Non-pigmented ciliary epithelial cell (primary cell): ENCODE measurements around the gene SNCA.

Experiments
- DNase-seq: peaks from one replicate; pipeline ENCODE4 v3.0.0-alpha.2; 2010; ENCODE audit warnings: low read depth

The SNCA gene

DNA sequence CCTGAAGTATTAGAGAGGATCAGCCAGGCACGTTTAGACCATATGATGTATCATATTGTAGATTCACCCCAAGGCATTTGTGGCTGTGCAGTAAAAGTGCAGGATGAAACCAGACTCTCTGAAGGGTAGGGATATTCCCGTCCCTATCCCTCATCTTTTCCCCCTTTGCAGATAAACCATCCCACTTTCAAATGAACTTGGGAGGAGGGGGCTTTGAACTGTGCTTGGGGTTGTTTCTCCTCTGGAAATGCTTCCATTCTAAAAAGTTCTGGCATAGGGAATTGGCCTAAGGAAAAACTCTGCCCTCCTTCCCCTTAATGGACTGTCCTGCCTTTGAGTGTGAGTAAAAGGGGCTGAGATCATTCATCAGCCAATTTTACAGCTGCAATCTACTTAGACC, 23.8 kb downstream of the SNCA start:
- no peak for DNase-seq

DNA sequence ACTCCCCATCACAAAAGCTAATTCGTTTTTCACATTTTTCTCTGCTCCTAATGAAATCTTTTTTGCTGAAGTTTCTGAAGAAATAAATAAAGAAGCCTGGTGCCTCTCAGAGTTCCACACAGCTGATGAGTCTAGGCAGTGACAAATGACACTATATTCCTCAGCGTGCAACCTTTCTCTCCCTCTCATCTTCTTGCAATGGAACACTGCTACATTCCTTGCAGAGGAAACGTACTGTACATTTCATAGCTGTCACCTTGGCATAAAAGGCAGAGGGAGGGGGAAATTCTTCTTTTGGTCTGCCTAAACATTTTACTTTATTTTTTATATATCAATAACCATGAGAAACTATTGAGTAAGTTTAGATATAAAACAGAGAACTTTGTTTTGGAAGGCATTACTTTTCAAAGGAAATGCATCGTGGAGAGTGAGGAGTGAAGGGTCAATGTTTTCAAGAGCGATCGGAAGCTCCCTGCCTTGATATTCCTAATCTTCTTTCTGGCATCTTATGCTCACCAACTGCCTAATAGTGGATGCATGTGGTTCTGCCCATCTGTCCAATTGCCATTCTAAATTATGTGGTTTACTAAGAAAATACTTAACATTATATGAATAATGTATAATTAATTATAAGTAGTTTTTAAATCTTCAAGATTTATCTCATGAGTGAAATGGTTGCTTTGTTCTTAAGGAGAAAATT, 29.4 kb downstream of the SNCA start:
- DNase-seq, result no peak

DNA sequence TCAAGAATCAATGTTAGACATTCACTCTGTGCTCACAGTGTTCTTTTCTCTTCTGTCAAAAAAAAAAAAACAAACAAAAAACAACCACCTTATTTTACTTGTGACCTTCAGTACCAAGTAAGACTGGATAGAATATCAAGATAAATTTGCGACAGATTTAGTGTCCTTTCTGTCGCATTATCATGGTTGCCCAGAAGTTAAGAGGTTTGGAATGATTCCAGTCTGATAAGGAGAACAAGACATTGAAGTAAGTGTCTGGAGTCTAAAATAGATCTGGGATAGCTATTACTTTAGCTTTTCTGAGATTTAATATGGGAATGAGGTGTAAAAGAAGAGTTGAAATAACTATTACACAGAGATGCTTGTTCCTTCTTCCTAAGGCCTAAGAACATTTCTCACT, 31.7 kb downstream of the SNCA start:
- no peak for DNase-seq

DNA sequence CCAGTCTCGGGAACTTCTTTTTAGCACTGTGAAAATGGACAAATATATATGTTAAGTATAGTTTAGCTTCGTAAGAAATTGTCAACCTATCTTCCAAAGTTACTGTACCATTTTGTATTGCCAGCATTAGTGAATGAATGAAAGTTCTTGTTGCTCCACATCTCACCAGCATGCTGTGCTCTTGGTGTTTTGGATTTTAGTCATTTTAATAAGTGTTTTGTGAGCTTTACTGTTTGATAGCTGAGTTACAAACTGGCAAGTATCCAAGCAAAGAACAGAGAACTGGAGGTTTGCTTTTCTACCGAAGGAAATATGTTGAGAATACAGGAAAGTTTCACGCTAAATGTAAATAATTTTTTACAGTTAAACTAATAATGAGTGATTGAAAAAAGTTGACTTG, 33.0 kb downstream of the SNCA start:
- DNase-seq, result no peak

DNA sequence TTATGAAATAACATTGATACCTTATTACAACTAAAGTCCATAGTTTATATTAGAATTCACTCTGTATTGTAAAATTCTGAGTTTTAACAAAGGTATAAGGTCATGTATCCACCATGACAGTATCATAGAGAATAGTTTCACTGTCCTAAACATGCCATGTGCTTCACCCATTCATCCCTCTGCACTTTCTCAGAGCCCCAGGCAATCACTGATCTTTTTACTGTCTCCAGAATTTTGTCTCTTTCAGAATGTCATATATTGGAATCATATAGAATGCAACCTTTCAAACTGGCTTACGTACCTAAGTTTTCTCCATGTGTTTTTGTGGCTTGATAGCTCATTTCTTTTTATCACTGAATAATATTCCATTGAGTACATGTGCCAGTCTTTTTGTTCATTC, 33.9 kb downstream of the SNCA start:
- no peak for DNase-seq

DNA sequence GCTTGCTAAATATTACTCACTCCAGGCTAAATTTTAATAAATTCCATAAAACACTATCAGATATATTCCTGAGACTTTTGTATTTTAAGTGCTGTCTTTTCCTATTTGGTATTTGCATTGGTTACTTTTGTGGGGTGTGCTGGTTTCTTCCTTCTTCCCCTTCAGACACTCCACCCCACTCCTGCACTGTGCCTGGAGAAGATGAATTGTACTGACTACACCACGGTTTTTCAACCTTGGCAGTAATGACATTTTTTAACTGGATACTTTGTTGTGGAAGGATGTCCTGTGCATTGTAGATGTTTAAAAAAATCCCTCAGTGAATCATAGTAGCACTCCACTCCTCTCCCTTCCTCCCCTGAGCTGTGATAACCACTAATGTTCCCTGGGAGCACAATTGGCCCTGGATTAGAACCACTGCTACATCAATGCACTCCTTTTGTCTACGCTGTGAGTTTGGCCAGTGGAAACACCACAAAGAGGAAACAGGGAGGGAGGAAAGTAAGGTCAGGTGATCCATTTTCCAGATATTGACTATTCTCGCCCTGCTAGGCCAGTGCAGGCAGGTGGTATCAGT, 36.3 kb downstream of the SNCA start:
- DNase-seq, result peak; percentile 34

DNA sequence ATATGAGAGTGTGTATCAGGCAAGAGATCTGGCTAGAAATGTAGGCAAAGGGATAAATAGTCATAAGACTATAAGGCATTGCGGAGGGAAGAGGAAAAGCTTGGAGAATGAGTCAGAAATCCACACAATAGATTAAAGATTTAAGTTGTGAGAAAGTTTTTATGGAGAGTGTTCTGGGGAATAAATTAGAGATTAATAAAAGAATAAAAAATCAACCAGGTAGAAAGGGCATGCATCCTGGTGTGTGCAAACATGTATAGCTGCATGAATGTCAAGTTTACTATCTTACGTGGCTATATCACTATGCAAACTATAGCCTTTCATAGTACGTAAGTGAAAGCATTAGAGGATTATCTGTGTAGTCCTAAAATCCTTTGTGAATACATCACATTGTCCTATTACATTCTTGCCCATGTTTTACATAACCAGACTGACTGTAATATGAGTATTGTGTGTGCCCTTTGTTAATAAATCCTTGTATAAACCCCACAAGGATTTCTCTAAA, 36.9 kb downstream of the SNCA start:
- DNase-seq, result peak; percentile 63

DNA sequence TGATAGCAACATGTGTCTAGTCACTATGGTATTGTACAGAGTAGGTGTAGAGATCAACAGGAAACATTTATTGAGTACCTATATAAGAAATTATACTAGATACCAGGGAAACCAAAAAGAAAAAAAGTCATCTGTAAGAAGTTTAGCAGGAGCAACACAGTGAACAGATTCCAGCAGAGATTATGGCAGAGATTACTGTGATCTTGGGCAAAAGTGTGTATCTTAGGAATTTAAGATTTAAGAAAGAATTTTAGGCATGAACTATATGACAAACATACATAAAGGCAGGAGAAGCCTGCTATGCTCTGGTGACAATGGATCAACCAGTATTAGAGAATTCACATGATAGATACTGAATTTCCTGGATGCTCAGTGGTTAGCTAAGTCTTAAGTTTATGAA, 37.9 kb downstream of the SNCA start:
- DNase-seq, result no peak

DNA sequence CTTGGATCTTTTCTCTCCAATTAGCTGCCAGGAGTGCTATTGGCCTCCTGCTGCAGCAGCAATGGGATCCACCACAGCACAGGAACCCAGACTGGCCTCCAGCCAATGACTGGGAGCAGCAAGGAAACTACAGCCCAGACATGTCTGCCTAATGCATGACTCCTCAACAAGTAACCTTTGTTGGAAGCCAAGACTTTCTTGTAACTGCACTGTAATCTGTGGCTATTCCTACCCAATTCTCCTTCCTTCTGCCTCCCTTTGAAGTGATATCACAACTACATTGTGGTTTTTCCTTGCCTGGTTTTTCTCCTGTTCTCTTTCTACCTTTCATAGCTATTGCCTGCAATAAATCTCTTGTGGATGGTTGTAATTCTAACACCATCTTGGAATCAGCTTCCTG, 39.8 kb downstream of the SNCA start:
- peak; percentile 50 for DNase-seq

DNA sequence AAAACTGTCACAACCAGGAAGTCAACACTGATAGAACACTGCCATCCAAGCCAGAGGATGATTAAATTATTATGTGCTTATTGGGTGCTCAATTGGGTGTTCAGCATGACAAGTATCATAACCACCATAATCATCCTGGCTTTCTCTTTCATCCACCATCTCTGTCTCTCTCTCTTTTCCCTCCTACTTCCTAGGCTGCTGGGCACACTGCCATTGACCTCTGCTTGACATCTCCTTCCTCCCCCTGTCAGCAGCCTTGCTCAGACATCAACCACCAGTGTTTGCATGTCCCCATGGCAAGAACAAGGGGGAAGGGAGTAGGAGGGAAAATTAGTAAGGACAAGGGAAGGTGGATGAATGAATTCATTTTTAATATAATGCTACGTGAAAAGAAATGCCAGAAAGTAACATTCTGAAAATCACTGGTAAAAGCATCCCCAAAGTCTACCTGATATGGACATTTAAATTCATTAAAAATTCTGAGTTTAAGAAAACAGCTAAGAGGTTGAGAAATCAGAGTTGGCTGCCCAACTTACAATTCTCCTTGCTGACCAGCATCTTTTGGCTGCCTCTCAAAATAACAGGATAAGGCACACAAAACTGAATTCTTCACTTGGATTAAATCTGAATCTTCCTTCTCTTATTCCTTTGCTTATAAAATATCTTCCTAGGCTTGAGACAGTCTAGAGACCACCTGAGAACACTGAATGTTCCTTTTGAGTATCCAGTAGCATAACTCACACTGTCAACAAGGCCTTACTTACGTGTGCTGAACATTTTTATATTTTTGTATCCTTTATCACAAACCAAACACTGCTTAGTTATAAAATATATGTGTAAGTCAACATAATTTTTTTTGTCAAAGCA, 48.5 kb downstream of the SNCA start:
- no peak for DNase-seq

DNA sequence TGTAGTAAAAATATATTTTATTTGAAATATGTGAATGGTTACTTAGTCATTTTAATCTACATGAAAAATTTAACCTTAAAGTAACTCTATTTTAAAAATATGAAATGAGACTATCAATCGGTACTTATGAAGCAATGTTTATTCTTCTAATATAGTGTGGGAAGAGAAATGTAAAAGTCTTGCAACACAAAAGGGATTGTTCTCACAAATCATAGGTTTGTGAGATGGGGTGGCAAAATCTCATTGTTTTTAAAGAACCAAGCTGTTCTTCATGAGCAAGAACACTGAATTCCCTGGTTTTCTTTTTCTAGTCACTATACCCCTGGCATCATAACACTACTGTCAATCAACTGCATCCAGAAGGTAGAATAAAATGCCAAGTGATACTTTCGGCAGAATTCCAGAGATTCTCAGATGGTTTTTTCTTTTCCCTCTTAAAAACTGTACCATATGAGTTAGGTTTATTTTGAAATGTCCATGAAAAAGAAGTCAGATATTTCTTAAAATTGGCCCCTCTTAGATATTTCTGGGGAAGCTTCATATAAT, 52.2 kb downstream of the SNCA start:
- DNase-seq, result no peak

DNA sequence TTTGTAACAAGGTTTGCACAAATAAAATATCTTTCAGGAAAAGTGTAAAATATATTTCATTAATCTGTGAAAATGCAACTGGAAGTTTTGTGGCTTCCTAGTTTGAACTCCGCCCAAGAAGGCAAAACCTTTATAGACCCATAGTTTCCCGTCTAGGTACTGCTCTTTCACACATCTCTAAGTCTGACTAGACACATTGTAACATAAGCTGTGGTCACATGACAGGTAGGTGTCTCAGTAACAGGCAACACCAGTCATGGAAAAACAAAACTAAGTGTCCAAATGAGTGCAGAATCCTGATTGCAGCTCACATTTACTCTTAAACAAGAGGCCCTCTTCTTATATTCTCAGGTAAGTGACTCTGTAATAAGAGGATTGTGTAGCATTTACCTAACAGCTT, 55.6 kb downstream of the SNCA start:
- DNase-seq, result no peak

DNA sequence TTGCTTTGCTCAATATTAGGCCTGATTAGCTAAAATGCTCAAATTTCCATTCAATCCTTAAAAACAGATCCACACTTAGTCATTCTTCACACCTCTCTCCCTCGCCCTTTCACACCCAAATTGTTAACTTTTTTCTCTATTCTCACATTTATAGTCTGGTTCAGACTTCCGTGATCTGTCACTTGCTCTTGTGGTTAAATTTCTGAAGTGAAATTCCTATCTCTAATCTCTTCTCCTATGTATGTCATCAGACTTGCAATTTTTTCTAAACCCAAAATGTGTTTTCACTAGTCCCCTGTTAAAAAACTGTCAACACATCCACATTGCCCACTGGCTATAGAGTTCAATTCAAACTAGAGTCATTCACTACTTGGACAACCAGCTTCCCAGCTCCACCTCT, 63.2 kb downstream of the SNCA start:
- no peak for DNase-seq

DNA sequence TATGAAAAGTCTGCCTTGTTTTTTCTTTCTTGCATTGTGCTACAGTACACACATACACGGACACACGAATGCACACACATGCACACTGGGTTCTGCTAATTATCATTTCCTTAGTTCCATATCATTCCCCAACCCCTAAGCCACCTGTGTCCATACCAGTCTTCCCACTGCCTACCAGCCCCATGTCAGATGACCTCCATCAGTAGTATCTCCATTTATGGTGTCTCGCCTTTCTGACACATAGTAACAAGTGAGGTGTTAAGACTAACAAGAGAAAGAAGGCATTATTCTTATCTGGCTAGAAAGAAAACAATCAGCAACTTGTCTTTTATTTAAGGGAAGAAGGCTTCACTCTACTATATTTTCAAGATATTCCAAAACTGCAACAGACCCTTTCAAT, 67.1 kb downstream of the SNCA start:
- DNase-seq, result no peak

DNA sequence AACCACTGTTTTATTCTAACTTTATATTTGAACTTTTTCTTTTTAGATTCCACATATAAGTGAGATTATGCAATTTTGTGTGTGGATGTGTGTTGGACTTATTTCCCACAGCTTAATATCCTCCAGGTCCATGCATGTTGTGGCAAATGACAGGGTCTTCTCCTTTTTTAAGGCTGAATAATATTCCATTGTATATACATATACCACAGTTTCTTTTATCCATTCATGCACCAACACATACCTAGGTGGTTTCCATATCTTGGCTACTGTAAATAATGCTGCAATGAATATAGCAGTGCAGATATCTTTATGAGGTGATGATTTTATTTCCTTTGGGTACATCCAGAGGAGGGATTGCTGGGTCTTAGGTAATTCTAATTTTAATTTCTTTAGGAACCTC, 69.0 kb downstream of the SNCA start:
- no peak for DNase-seq

DNA sequence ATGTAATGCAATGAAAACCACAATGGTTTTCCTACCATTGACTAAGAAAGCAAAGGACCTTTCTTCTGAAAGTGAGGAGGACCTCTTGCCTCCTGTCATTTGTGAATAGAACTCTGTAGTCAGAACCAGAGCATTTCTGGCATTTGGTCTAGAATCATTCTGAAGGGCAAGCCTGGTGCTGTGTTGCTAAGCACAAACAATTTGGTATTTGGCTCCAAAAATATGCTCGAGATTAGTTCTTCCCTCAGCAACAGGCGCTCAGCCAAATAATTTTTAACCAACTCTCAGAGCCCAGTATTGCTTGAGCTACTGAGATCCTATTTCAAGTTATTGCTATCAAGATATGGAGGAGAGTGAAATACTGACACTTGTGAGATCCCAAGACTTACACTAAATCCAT, 71.0 kb downstream of the SNCA start:
- peak; percentile 65 for DNase-seq

DNA sequence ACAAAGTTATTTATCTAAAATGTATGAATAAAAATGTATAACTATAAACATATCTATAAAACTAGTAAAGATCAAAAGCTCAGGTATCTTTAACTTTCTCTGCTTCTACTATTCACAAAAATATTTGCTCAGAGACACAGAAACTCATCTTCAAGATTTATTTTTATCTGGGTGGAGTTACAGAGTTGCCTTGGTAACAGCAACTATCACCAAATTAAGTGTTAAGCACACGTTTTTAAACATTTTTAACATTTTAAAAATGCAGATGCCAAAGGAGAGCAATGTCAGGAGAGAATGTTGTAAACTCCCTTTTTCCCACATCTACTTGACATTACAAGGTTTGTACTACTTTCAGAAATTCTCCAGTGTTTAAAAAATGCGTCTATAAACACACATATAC, 71.4 kb downstream of the SNCA start:
- no peak for DNase-seq

DNA sequence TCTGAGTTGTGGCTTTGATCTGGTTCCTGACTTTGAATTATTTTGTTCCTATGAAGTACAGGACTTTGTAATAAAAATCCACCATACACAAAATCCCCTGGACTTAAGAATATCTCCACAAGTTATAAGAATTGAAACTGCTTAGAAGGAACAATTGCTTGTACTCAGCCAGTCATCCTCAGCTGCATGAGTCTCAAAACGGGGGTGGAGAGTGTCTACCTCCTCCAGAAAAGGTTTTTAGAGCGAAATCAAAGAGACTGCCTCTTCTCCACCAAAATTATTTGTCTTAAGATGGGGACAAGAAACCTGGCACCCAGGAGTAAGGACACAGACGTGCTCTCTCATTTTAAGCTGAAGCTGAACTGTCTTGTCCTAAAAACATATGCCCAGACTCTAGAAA, 74.7 kb downstream of the SNCA start:
- DNase-seq, result no peak

DNA sequence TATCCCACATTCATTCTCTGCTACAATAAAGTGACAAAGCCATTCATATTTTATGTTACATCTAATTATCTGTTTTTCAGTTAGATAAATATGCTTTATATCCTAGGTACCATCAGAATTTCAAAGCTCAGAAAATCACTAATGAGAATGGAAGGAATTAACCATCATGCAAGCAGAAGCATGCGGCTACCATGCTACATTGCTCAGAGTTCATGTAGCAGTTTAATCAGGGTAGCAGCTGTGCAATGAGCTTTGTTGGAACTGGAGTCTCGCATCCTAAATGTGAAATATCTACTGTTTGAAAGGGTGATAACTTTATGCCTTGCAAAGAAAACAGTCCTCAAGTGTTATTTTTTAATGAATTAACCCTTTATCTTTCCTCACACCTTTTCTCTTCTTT, 77.5 kb downstream of the SNCA start:
- DNase-seq, result no peak

DNA sequence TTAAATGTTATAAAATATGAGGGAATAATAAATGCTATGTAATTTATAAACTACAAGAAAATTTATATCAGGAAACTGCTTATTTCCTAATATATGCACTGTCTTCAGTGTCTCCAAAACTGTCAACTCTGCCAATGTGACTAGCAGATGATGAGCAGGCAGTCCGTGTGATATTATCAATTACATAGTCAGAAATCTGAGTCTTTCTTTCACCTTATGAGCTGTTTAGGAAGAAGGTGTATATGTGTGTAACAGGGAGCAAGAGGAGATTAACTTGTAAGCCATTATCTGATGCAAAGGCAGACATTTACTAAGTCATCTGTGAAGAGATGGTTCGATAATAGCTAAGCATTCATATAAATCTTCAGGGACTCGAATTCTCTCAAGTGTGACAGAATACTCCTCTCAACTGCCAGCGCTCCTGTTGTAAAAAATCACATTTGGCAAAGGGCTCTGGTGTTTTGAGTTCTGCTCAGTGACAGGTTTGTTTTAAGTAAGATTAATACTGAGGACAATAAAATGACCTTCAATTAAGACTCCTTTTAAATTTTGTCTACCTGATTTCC, 79.7 kb downstream of the SNCA start:
- no peak for DNase-seq

DNA sequence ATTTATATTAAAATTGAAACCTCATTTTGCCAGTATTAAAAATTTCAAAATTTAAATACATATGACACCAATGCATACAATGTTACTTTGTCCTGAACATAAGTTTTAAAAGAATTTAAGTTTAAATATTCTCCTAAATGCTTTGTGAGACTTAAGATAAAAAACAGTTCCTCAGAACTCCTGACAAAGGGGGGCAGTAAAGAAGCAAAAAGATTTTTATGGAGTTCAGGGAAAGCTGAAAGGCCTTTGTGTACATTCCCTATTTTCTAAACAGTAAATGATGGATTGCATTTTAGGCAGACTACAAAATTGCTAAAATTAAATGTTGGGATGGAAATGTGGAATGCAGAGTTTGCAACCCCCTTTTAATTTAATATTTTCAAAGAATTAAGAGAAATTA, 81.7 kb downstream of the SNCA start:
- no peak for DNase-seq

DNA sequence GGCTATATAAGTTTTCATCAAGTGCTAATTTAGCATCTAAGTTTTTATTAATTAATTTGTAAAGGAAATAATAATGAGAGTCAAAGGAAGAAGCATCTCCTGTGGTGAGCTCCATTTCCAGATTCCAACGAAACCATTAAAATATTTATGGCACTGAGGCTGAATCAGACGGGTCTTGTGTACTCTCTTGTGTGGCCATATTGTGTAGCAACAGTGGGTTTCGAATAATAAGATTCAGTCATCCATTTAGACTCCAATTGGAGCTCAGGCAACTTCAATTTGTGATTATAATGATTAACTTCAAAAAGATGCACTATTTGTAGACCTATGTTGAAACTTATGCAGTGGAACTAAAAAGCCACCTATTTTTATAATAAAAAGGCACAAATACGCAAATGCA, 82.4 kb downstream of the SNCA start:
- DNase-seq, result no peak
